Transverse colon (tissue), 3 donors: ENCODE data around the gene KNL1.

Experiments
- EP300 ChIP-seq: sonication (generic); formaldehyde crosslinking; IDR thresholded peaks from one replicate; pipeline ENCODE4 v1.6.1; 2017; ENCODE audit warnings: antibody characterized with exemption, low read depth
- TF ChIP-seq, protein P1 (sequence below), 5 experiments: fragments of 200-600 bp in 3 of 5; fragments of 450-650 bp in 2 of 5; sonication (generic) in 3 of 5; IDR thresholded peaks; 1 replicate in 2 of 5; 2 replicates in 3 of 5; pipeline ENCODE4 v1.5.1; 2016 to 2017; ENCODE audit warnings: antibody characterized with exemption in 5 of 5, inconsistent platforms in 3 of 5, mild to moderate bottlenecking in 2 of 5, moderate library complexity in 1 of 5

- TF ChIP-seq, protein P1, sequence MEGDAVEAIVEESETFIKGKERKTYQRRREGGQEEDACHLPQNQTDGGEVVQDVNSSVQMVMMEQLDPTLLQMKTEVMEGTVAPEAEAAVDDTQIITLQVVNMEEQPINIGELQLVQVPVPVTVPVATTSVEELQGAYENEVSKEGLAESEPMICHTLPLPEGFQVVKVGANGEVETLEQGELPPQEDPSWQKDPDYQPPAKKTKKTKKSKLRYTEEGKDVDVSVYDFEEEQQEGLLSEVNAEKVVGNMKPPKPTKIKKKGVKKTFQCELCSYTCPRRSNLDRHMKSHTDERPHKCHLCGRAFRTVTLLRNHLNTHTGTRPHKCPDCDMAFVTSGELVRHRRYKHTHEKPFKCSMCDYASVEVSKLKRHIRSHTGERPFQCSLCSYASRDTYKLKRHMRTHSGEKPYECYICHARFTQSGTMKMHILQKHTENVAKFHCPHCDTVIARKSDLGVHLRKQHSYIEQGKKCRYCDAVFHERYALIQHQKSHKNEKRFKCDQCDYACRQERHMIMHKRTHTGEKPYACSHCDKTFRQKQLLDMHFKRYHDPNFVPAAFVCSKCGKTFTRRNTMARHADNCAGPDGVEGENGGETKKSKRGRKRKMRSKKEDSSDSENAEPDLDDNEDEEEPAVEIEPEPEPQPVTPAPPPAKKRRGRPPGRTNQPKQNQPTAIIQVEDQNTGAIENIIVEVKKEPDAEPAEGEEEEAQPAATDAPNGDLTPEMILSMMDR (IDR thresholded peaks at IDR 0.05) = no peak
- no peak for TF ChIP-seq EP300
These were observed 29.3 kb upstream of the KNL1 start, which contains the start of gene CCDC32 for GRCh38 chr15:40564591-40565332.
